Mammary epithelial cell (primary cell): Measurements from ENCODE around the gene CDK15.

ENCODE experiments used
- CTCF ChIP-seq, 2 donors: IDR thresholded peaks in 1 of 2; conservative IDR thresholded peaks in 1 of 2; 2 replicates each; pipeline ENCODE4 v1.5.1; 2011 to 2012; ENCODE audit warnings: inconsistent platforms in 2 of 2, low read length in 2 of 2, mild to moderate bottlenecking in 2 of 2, control low read depth in 1 of 2, low read depth in 1 of 2; ENCODE audit not compliant: insufficient read depth in 1 of 2; ENCODE audit errors: extremely low read depth in 1 of 2
- EZH2 ChIP-seq: IDR thresholded peaks from 2 replicates; pipeline ENCODE4 v1.6.1; 2012; ENCODE audit warnings: low read length, inconsistent platforms, borderline replicate concordance

GRCh38 chr2:201879996-201880395, 73.7 kb downstream of the CDK15 start:
- TF ChIP-seq EZH2 (no peak), CTCF (conservative IDR thresholded peaks at IDR 0.05 in 1 of 2, IDR thresholded peaks at IDR 0.05 in 1 of 2; ENCODE audit: extremely low read depth in 1 of 2, insufficient read depth in 1 of 2, low read depth in 1 of 2, low read length in 2 of 2) (no peak)
